Neural cell (in vitro differentiated cells): Measurements from ENCODE around the gene TRIM29. TPM values are rescaled to one million over a fixed set of nuclear protein-coding genes. Genes with fewer than 3 reads are reported as not detected.
"Not testable (repeated sequence)": the region's sequence is repeated elsewhere in the genome, so short reads cannot be mapped to it uniquely, and the experiment has no call there.

Experiments
- H2AFZ ChIP-seq: fragments of 200-600, 300-800 bp; sonication (generic), shearing (Covaris generic); 2 replicates; pipeline ENCODE4 v1.6.0; 2014; ENCODE audit warnings: low read depth, mild to moderate bottlenecking, antibody characterized with exemption, low read length, moderate library complexity
- H3F3A ChIP-seq: fragments of 200-600 bp; shearing (Covaris generic); 2 replicates; pipeline ENCODE4 v1.6.1; 2016; ENCODE audit warnings: mild to moderate bottlenecking, moderate library complexity, mixed read lengths, antibody characterized with exemption, low read length; ENCODE audit not compliant: insufficient read depth, poor library complexity, severe bottlenecking
- H3K27ac ChIP-seq: fragments of 200-600, 300-800 bp; sonication (generic), shearing (Covaris generic); 2 replicates; pipeline ENCODE4 v1.5.1; 2014; ENCODE audit warnings: mild to moderate bottlenecking, low read length, moderate library complexity
- H3K27me3 ChIP-seq: fragments of 300-800, 200-600 bp; sonication (generic), shearing (Covaris generic); 2 replicates; pipeline ENCODE4 v1.6.0; 2014; ENCODE audit warnings: mild to moderate bottlenecking, low read depth, low read length, moderate library complexity; ENCODE audit not compliant: insufficient read depth
- H3K36me3 ChIP-seq: fragments of 300-800, 200-600 bp; sonication (generic), shearing (Covaris generic); 2 replicates; pipeline ENCODE4 v1.5.1; 2014; ENCODE audit warnings: mild to moderate bottlenecking, antibody characterized with exemption, low read length, moderate library complexity; ENCODE audit not compliant: insufficient read depth
- H3K4me2 ChIP-seq: fragments of 300-800, 200-600 bp; sonication (generic), shearing (Covaris generic); 2 replicates; pipeline ENCODE4 v1.6.0; 2014; ENCODE audit warnings: mild to moderate bottlenecking, low read length
- H3K4me3 ChIP-seq: fragments of 300-800, 200-600 bp; sonication (generic), shearing (Covaris generic); 2 replicates; pipeline ENCODE4 v1.5.1; 2014; ENCODE audit warnings: mild to moderate bottlenecking, low read length, moderate library complexity
- H3K79me2 ChIP-seq: fragments of 200-600 bp; shearing (Covaris generic); replicated peaks from 2 replicates; pipeline ENCODE4 v1.6.0; 2014; ENCODE audit warnings: mild to moderate bottlenecking, low read length, moderate library complexity; ENCODE audit not compliant: insufficient read depth
- H3K9ac ChIP-seq: fragments of 300-800, 200-600 bp; sonication (generic), shearing (Covaris generic); 2 replicates; pipeline ENCODE4 v1.6.1; 2016; ENCODE audit warnings: mild to moderate bottlenecking, low read length, mixed read lengths
- H3K9me2 ChIP-seq: fragments of 200-600 bp; shearing (Covaris generic); 2 replicates; pipeline ENCODE4 v1.6.1; 2016; ENCODE audit warnings: mild to moderate bottlenecking, low read length, mixed read lengths; ENCODE audit not compliant: insufficient read depth
- H3K9me3 ChIP-seq: fragments of 200-600, 300-800 bp; sonication (generic), shearing (Covaris generic); 2 replicates; pipeline ENCODE4 v1.6.1; 2016; ENCODE audit warnings: mild to moderate bottlenecking, mixed run types, low read length, moderate library complexity, mixed read lengths
- H4K20me1 ChIP-seq: fragments of 200-600 bp; shearing (Covaris generic); 2 replicates; pipeline ENCODE4 v1.6.1; 2016; ENCODE audit warnings: mild to moderate bottlenecking, mixed run types; ENCODE audit not compliant: insufficient read depth
- EP300 ChIP-seq: fragments of 450-650 bp; conservative IDR thresholded peaks from 2 replicates; pipeline ENCODE4 v1.6.1; 2014; ENCODE audit warnings: antibody characterized with exemption, mild to moderate bottlenecking, moderate library complexity; ENCODE audit not compliant: poor library complexity, severe bottlenecking
- EZH2 ChIP-seq: fragments of 200-600, 300-800 bp; shearing (Covaris generic), sonication (generic); IDR thresholded peaks from 2 replicates; pipeline ENCODE4 v1.6.1; 2014; ENCODE audit warnings: antibody characterized with exemption, low read length, borderline replicate concordance, mild to moderate bottlenecking; ENCODE audit not compliant: insufficient read depth, poor library complexity, severe bottlenecking
- MXI1 ChIP-seq: fragments of 450-650 bp; conservative IDR thresholded peaks from 2 replicates; pipeline ENCODE4 v1.6.1; 2014; ENCODE audit warnings: antibody characterized with exemption, mild to moderate bottlenecking; ENCODE audit not compliant: poor library complexity, severe bottlenecking
- POLR2AphosphoS5 ChIP-seq: IDR thresholded peaks from 2 replicates; pipeline ENCODE4 v1.6.1; 2012
- RAD21 ChIP-seq: fragments of 450-650 bp; conservative IDR thresholded peaks from 2 replicates; pipeline ENCODE4 v1.6.1; 2014; ENCODE audit warnings: antibody characterized with exemption, mild to moderate bottlenecking, moderate library complexity
- SMC3 ChIP-seq: fragments of 450-650 bp; conservative IDR thresholded peaks from 2 replicates; pipeline ENCODE4 v1.6.1; 2014; ENCODE audit warnings: antibody characterized with exemption, mild to moderate bottlenecking, moderate library complexity; ENCODE audit not compliant: poor library complexity
- polyA plus RNA-seq: library from polyadenylated mRNA; depleted of rRNA; stranded (reverse); fragments of >200 nt; gene quantifications from 2 replicates; pipeline ENCODE4 v1.2.3, GENCODE V29; 2014
- TF ChIP-seq, protein P1 (sequence below): IDR thresholded peaks from 2 replicates; pipeline ENCODE4 v1.6.1; 2012; ENCODE audit warnings: borderline replicate concordance

Gene TRIM29
- polyA plus RNA-seq, 1 donor from 2014 or later, result 0.82 TPM

- no peaks in the 10 kb centered on the region for H3K9me2 ChIP-seq
- H3K79me2 ChIP-seq, result no peaks in the 10 kb centered on the region
- no peaks in the 10 kb centered on the region for H3F3A ChIP-seq
- no peaks in the 10 kb centered on the region for H4K20me1 ChIP-seq
- H3K4me3 ChIP-seq, result no peak overlapping the region
- no peaks in the 10 kb centered on the region for H3K27me3 ChIP-seq
- TF ChIP-seq EP300 (no peak), EZH2 (no peak), POLR2AphosphoS5 (no peak)
- TF ChIP-seq, protein P1, sequence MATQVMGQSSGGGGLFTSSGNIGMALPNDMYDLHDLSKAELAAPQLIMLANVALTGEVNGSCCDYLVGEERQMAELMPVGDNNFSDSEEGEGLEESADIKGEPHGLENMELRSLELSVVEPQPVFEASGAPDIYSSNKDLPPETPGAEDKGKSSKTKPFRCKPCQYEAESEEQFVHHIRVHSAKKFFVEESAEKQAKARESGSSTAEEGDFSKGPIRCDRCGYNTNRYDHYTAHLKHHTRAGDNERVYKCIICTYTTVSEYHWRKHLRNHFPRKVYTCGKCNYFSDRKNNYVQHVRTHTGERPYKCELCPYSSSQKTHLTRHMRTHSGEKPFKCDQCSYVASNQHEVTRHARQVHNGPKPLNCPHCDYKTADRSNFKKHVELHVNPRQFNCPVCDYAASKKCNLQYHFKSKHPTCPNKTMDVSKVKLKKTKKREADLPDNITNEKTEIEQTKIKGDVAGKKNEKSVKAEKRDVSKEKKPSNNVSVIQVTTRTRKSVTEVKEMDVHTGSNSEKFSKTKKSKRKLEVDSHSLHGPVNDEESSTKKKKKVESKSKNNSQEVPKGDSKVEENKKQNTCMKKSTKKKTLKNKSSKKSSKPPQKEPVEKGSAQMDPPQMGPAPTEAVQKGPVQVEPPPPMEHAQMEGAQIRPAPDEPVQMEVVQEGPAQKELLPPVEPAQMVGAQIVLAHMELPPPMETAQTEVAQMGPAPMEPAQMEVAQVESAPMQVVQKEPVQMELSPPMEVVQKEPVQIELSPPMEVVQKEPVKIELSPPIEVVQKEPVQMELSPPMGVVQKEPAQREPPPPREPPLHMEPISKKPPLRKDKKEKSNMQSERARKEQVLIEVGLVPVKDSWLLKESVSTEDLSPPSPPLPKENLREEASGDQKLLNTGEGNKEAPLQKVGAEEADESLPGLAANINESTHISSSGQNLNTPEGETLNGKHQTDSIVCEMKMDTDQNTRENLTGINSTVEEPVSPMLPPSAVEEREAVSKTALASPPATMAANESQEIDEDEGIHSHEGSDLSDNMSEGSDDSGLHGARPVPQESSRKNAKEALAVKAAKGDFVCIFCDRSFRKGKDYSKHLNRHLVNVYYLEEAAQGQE, result no peak
- no peak overlapping the region for H3K9ac ChIP-seq
- H3K27ac ChIP-seq, result no peak overlapping the region
- no peak overlapping the region for H3K4me2 ChIP-seq
- H3K9me3 ChIP-seq, result no peaks in the 10 kb centered on the region
- no peak overlapping the region for H2AFZ ChIP-seq
- H3K36me3 ChIP-seq, result no peaks in the 10 kb centered on the region
Measured at GRCh38 chr11:120144501-120144900, 6.6 kb upstream of the TRIM29 start.

DNA sequence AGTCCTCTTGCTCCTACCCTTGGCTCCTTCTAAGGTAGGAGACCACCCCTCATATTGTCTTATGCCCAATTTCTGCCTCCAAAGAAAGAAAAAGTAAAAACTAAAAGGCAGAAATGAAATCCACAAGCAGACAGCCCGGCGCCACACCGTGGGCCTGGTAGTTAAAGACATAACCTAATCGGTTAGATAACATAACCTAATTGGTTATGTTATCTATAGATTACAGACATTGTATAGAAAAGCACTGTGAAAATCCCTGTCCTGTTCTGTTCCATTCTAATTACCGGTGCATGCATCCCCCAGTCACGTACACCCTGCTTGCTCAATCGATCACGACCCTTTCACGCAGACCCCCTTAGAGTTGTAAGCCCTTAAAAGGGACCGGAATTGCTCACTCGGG, 5.6 kb upstream of the TRIM29 start:
- not testable (repeated sequence) for H2AFZ ChIP-seq, H3K36me3 ChIP-seq, H3K27ac ChIP-seq, H3K27me3 ChIP-seq, H3K79me2 ChIP-seq, H3K9me3 ChIP-seq, H3K4me3 ChIP-seq, H3K4me2 ChIP-seq, H3K9me2 ChIP-seq, H4K20me1 ChIP-seq, H3K9ac ChIP-seq, H3F3A ChIP-seq

DNA sequence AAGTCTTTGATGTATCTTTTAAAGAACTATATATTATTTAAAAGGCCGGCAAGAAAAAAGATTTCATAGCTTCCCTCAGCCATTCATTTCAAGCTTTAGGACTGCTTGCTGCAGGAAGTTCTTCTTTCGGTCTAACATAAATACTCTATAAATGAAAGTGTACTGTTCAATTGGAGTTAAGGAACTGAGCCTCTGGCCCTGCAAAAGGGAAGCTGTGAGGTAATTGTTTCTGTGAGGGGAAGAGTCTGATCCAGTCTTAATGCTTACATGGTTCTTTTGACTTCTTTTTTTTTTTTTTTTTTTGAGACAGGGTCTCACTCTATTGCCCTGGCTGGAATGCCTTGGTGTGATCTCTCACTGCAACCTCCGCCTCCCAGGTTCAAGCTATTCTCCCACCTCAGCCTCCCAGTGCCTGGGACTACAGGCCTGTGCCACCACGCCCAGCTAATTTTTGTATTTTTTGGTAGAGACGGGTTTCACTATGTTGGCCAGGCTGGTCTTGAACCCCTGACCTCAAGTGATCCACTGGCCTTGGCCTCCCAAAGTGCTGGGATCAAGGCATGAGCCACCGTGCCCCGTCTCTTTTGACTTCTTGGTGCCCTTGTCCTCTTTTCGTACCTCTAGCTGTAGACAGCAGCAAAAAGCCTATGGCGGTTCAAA, 4.7 kb upstream of the TRIM29 start:
- H3F3A ChIP-seq, result no peaks in the 10 kb centered on the region
- TF ChIP-seq MXI1 (no peak), RAD21 (no peak), SMC3 (no peak), POLR2AphosphoS5 (no peak), EZH2 (no peak), EP300 (no peak)
- TF ChIP-seq, protein P1, result no peak
- H3K79me2 ChIP-seq, result no peaks in the 10 kb centered on the region

More for the DNA sequence above, 4.7 kb upstream of the TRIM29 start:
- H3K9me2 ChIP-seq, result no peaks in the 10 kb centered on the region
- no peak overlapping the region for H3K4me2 ChIP-seq
- no peak overlapping the region for H2AFZ ChIP-seq
- H3K27me3 ChIP-seq, result no peaks in the 10 kb centered on the region
- H3K9ac ChIP-seq, result no peak overlapping the region
- no peaks in the 10 kb centered on the region for H3K9me3 ChIP-seq
- H3K4me3 ChIP-seq, result no peak overlapping the region
- no peak overlapping the region for H3K27ac ChIP-seq
- H3K36me3 ChIP-seq, result no peaks in the 10 kb centered on the region
- no peaks in the 10 kb centered on the region for H4K20me1 ChIP-seq
